GF-D8 (cell line): ENCODE data around the gene OPN1SW.

Experiments used
- DNase-seq: peaks from one replicate; lab custom pipeline; 2025; lab: John Stamatoyannopoulos, UW

OPN1SW gene

DNA sequence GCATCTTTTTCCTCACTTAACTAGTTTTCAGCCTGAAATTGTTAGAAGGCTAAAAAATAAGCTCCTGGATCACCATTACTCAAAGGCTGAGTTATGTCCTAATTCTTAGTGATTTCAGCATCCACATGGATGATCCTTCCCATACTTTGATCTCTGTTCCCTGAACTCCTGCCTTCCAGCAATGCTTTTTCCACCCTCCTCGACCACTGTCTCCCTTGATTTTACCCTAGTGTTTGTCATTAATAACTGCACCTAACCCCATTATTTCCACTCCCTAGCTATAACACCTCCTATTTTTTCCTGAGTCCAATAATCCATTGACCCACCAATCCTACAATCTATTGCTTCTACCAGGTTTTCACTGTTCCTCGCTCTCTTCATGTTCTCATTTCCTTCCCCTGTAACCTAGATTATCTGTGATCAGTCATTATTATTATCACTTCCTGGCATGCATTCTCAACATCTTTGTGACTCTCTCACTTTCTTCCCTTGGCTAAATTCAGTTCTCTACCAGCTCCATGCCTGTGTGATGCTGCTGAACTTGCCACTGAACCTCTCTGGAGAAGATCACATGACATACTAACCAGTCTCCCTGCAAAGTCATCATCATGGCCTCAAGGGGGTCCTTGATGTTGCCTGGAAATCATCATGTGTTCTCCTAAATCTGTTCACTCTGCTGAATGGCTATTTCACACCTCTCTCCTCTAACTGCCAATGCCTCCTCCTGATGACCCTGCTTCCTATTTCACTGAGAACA is 42.9 kb downstream of the OPN1SW start:
- DNase-seq: no peak

DNA sequence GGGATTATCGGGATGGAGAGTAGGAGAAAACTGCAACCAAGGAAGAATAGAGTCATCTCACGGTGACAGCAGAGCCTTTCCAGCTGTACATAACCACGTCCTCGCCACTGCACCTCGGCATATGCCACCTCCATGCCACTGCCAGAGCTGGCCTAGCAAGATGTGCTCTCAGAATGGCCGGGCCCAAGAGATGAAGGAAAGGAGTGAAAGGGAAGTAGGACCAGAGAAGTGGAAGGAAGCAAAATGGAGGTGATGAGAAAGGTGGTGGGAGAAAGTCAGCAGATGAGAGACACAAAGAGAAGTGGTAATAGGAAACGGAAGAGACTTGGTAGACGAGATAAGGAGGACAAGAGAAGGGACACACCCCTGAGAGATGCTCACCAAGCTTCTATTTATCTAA is 44.4 kb downstream of the OPN1SW start:
- no peak for DNase-seq

DNA sequence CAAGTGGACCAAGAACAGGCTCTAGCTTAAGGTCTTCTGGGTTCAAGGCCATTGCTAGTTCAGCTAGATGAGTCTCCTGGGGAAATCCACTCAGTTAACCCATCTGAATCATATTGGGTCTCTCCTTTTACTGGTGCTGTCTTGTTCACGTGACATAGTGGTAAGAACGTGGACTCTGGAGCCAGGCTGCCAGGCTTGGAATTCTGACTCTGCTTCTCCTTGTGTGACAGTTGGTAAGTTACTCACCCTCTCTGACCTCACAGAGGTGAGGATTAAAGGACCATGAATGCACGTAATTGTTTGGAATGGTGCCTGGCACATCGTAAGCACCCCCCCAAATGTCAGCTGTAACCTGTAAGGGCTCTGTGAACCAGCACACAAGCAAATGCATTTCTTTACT is 46.1 kb downstream of the OPN1SW start:
- no peak for DNase-seq

DNA sequence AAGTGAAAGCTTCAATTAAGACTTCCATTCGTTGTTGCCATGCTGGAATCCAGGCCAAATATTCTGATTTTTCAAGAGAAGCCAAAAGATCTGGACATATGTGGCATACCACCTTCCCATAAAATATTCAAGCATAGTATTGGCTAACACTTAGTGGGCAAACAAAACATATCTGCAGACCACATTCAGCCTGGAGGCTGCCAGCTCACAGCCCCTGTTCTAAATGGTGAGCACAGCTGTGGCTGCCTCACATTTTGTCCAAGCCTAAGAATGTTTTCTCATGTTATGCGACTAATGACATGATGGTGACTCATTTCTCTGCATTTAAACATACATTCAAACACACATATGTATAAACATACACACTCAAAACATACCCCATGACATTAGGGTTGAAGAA is 47.0 kb downstream of the OPN1SW start:
- DNase-seq: no peak

DNA sequence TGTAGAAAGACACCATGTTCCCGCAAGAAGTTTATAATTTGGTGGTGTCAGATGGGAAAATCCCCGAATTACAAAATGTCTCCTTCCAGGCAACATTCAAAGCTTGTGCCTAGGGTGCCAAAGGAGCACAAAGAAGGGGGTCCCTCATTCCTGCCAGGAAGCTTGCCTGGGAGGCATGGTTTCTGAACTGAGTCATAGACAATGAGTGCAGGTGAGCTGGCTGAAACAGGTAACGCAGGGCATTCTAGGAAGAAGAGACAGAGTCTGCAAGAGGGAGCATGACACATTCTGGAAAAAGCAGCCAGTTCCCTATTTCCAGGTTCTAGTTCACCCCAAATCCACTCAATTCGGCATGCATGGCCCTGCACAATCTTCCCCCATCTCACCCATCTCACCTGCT is 48.4 kb downstream of the OPN1SW start:
- DNase-seq: no peak

DNA sequence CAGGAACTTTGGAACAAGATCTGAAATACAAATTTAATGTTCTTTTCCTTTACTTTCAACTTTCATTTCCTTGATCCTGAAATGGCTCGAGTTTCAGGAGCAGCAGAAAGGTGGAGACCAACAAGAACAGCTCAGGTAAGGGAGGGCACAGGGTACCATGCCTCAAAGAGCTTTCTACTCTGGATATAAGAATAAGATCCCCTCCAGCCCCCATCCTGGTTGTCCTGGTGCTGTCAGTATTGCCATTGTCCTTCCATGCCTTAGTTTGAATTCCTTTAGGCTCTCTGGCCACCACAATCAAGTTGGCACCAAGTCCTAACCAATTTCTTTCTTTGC is 48.9 kb downstream of the OPN1SW start:
- DNase-seq: no peak

DNA sequence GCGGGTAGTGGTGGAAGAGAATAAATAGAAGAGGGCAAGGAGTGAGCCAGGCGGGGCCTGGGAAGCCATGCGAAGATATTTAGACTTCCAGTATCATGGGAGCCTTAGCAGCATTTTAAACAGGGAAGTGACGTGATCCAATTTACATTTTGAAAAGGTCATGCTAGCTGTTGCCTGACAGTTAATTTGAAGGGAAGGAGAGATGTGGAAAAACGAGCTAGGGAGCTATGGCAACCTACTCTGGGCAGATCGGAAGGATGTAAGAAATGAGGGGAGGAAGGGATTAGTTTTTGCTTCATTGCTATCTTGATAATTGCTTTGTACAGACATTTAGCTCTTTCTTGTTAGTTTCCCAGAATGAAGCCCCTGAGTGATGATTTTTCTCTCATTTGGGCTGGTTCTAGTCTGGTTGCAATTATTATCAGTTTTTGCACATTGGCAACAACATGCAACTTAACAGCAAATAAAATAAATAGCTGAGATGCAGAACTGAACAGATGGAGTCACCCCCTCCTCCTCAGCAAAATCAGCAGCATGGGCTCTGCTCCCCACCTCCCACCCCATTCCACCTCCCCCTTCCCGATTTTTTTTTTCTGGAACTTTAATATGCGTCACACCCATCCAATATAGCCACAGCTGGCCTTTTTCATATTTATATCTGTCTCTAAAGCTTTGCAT is 49.4 kb downstream of the OPN1SW start:
- DNase-seq: no peak

DNA sequence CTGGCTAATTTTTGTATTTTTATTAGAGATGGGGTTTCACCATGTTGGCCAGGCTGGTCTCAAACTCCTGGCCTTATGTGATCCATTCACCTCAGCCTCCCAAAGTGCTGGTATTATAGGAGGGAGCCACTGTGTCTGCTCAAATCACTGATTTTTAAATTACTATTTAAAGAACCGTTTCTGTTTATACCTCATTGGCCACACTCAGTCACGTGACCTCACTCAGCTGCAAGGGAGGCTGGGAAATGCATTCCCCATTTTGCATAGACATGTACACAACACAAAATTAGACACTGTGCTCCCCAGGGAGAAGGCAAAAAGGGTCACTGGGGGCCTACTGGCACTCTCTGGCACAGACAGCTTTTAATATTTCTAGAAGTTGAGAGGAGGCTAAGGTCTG is 50.1 kb downstream of the OPN1SW start:
- DNase-seq: no peak

DNA sequence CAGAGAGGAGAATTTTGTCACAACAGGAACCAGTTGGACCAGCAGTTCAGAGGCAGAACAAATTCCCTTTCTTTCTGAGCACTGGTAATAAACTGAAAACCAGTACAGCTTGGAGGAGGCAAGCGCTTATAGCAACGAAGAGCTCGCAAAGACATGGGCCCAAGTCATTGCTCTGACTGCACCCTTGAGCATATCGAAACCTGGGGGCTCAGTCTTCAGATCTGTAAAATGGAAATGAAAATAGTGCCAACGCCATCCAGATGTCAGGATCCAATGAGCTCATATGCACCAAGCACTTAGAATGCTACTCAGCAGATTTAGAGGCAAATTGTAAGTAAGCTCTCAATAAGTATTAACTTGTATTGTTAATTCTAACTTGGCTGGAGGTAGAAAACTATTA is 50.9 kb downstream of the OPN1SW start:
- no peak for DNase-seq
